BJ (cell line): Measurements from ENCODE around the gene ARF3. TPM values are rescaled to one million over a fixed set of nuclear protein-coding genes. Genes with fewer than 3 reads are reported as not detected.

Experiments used
- CTCF ChIA-PET: fragments of 350-600 bp; formaldehyde crosslinking; extraction: SDS; loops from one replicate; lab custom pipeline; 2021; ENCODE audit warnings: antibody characterized with exemption, inconsistent platforms; lab: Yijun Ruan, JAX
- POLR2A ChIA-PET: fragments of 300-600 bp; sonication (Branson Sonifier 250); formaldehyde crosslinking; extraction: SDS; loops from one replicate; lab custom pipeline; 2021; ENCODE audit warnings: antibody characterized with exemption; lab: Charles Lee
- DNase-seq: peaks from one replicate; pipeline ENCODE4 v3.0.0-alpha.2; 2011; ENCODE audit warnings: low read depth
- H3K27me3 ChIP-seq: 2 replicates; pipeline ENCODE4 v1.6.0; 2011; ENCODE audit warnings: low read length; ENCODE audit not compliant: control insufficient read depth, insufficient read depth
- H3K36me3 ChIP-seq: 2 replicates; pipeline ENCODE4 v1.5.1; 2011; ENCODE audit warnings: low read length; ENCODE audit not compliant: control insufficient read depth, insufficient read depth
- H3K4me3 ChIP-seq: 2 replicates; pipeline ENCODE4 v1.5.1; 2011; ENCODE audit warnings: low read depth, mild to moderate bottlenecking, control low read depth, low read length
- polyA plus RNA-seq: library from polyadenylated mRNA; depleted of rRNA; stranded (reverse); fragments of >200 nt; gene quantifications from 2 replicates; pipeline ENCODE4 v1.2.3, GENCODE V29; 2011
- TF ChIP-seq, protein P1 (sequence below): IDR thresholded peaks from 2 replicates; pipeline ENCODE4 v1.5.1; 2011; ENCODE audit warnings: low read depth, mild to moderate bottlenecking, control low read depth, inconsistent platforms, low read length, moderate library complexity; ENCODE audit not compliant: insufficient read depth

ARF3 gene
- polyA plus RNA-seq, 1 experiment: 292 TPM

DNA sequence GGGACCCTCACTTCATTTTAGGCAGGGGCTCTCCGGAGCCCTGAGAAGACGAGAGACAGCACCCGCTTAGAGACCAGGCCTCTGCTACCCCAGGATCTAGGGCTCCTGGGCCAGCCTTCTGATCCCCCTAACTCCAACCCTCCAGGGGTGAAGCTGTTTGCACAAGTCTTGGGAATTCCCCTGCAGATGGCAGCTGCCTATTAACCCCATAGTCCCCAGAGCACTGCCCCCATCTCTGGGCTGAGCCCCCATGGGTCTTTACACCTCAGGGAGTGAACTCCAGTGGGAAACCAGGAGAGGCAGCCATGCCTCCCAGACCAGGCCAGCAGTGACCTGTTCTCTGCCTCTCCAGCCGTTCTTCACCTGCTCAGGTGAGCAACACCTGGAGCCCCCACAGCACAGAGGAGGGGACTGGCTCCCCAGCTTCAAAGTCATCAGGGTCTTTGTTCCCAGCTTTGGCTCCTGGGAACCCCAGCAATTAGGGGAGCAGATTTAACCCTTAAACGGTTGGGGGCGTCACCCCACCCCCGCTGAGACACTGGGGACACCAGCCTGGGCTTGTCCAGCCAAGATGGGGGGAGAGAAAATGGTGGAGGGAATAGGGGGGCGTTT lies 12.0 kb upstream of the ARF3 start:
- no peaks in the 10 kb centered on the region for H3K36me3 ChIP-seq
- peaks cover 14% of the 10 kb centered on the region for H3K27me3 ChIP-seq
- ChIA-PET CTCF (interaction anchor here (1.3 to 30.1 kb wide), 4 partner anchors 8 to 25 kb away, joined by 3 to 757 read pairs (median 48); partner anchors contain the start of genes ARF3, DDN and WNT1), POLR2A (no interaction called here)
- H3K4me3 ChIP-seq: no peak overlapping the region
- TF ChIP-seq, protein P1, sequence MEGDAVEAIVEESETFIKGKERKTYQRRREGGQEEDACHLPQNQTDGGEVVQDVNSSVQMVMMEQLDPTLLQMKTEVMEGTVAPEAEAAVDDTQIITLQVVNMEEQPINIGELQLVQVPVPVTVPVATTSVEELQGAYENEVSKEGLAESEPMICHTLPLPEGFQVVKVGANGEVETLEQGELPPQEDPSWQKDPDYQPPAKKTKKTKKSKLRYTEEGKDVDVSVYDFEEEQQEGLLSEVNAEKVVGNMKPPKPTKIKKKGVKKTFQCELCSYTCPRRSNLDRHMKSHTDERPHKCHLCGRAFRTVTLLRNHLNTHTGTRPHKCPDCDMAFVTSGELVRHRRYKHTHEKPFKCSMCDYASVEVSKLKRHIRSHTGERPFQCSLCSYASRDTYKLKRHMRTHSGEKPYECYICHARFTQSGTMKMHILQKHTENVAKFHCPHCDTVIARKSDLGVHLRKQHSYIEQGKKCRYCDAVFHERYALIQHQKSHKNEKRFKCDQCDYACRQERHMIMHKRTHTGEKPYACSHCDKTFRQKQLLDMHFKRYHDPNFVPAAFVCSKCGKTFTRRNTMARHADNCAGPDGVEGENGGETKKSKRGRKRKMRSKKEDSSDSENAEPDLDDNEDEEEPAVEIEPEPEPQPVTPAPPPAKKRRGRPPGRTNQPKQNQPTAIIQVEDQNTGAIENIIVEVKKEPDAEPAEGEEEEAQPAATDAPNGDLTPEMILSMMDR: no peak
- no peak for DNase-seq

DNA sequence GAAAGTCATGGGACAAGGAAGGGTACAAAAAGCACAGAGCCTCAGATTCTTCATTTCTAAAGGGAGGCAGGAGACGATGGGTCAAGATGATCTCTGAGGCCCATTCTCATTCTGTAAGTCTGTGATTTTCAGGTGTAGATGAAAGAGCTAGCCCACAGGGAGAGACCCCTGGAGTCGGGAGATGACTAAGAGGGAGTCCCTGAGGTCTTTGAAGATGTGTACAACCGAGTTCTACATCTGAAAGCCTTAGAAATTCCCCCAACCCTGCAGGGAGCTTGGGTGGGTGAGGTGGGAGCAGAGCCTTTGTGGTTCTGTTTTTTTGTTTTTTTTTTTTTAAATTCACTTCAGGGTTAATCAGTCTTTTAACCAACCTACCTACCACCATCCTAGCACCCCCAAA lies 11.2 kb upstream of the ARF3 start:
- no peak overlapping the region for H3K4me3 ChIP-seq
- TF ChIP-seq, protein P1: no peak
- no peak for DNase-seq
- peaks cover 13% of the 10 kb centered on the region for H3K27me3 ChIP-seq
- POLR2A ChIA-PET: no interaction called here
- no peaks in the 10 kb centered on the region for H3K36me3 ChIP-seq
- CTCF ChIA-PET: interaction anchor here (1.3 to 30.1 kb wide), 4 partner anchors 9 to 25 kb away, joined by 3 to 757 read pairs (median 48); partner anchors contain the start of genes ARF3, DDN and WNT1

DNA sequence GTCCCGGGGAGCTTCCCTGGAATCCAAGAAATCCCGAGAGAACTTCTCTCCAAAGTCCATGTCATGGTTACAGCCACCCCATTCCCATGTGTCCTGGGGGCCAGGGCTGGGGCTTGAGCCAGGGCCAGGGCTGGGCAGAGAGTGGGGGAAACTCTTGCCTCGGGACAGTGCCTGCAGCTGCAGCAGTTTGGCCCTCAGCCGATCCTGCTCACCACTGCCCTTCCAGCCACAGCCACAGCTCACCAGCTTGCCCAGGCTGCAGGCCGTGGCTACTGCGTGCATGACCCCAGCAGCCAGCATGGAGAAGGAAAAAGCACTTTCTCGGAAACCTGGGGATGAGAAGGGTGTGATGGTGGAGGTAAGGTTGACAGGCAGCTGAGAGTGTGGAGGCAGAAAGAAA lies 10.7 kb upstream of the ARF3 start:
- H3K27me3 ChIP-seq: peaks cover 13% of the 10 kb centered on the region
- POLR2A ChIA-PET: interaction anchor here (0.5 kb wide), 1 partner anchor 24 kb away, joined by 12 read pairs; no protein-coding TSS in a partner anchor

DNA sequence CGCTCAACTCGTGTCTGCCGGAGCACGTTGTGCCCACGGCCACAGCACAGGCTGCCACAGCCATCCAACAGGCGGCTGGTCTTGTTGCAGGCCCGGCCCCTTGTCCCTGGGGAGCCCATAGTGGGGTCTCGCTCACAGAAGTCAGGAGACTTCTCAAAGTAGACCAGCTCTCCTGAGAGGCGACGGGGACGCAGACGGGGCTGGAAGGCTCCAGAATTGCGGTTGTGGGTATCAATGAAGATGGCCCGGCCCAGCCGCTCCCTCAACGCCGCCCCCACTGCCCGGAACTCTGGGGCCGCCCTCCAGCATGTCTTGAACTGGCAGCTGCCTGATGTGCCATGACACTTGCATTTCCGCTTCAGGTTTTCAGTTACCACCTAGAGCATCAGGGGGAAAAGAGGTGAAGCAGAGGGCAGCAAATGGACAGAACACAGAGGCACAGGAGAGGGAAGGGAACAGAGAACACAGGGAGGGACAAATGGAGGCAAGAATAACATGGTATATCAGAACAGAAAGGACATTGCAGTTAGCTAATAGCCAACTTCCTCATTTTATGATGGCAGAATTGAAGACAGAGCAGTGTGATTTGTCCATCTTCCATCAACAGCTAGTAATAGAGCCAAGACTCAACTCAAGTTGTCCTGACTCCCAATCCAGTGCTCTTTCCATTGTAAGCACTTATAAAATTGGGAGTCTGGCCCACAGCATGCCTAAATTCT lies 9.0 kb upstream of the ARF3 start:
- no peak for DNase-seq
- peaks cover 13% of the 10 kb centered on the region for H3K27me3 ChIP-seq
- no peaks in the 10 kb centered on the region for H3K36me3 ChIP-seq
- TF ChIP-seq, protein P1: no peak
- CTCF ChIA-PET: interaction anchor here (0.9 to 30.1 kb wide), 6 partner anchors 9 to 36 kb away, joined by 3 to 757 read pairs (median 6); partner anchors contain the start of genes ARF3, DDN and WNT1
- H3K4me3 ChIP-seq: no peak overlapping the region
- POLR2A ChIA-PET: no interaction called here

More for the DNA sequence above, 10.7 kb upstream of the ARF3 start:
- no peak for DNase-seq
- CTCF ChIA-PET: interaction anchor here (0.6 to 30.1 kb wide), 5 partner anchors 9 to 26 kb away, joined by 3 to 757 read pairs (median 6); partner anchors contain the start of genes ARF3, DDN and WNT1
- TF ChIP-seq, protein P1: no peak
- no peaks in the 10 kb centered on the region for H3K36me3 ChIP-seq
- no peak overlapping the region for H3K4me3 ChIP-seq

DNA sequence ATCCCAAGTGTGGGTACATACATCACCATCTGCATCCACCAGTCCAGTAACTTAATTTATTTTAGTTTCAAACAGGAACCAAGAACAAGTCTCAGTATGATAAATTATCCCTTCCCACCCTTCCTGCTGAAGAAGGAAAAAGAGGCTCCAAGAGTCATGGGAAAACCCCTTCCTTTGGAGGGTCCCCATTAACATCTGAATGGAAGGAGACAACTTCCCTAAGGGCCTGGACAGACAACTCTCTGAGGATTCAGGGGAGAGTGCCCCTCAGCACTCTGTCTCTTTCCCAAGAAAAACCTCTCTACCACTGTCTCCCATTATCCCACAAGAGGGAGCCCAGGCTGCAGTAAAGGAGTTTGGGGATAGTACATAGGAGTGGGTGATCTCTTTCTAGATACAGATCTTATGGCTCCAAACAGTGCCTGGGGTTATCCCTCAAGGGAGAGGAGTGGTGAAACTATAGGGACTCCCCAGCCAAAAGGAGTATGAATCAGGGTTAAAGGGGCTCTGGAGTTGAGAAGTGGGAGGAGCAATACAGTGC lies 8.1 kb upstream of the ARF3 start:
- POLR2A ChIA-PET: no interaction called here
- H3K27me3 ChIP-seq: peaks cover 7% of the 10 kb centered on the region
- no peak overlapping the region for H3K4me3 ChIP-seq
- no peak for DNase-seq
- CTCF ChIA-PET: interaction anchor here (1.4 to 30.1 kb wide), 3 partner anchors 12 to 28 kb away, joined by 3 to 757 read pairs (median 89); partner anchors contain the start of genes DDN and WNT1
- TF ChIP-seq, protein P1: peak; percentile 57
- H3K36me3 ChIP-seq: no peaks in the 10 kb centered on the region
